ENCODE measurements around the gene SAG.

DNA sequence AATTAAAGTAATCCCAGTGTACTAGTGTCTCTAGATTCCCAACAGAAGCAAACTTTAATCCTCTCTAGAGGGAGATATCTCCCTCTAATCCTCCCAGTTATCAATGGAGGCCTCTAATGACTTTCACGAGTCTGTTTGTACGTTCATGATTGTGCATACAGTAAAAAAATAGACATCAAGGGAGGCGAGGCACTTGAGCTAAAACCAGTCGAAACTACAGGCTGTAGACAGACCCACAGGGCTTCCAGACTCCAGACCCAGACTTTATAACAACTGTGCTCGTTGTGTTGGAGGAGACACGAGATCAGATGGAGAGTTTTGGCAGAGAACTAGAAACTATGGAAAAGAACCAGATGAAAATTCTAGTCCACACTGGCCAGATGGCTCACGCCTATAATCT, 53.7 kb downstream of the SAG start:
- TF ChIP-seq, protein P1, sequence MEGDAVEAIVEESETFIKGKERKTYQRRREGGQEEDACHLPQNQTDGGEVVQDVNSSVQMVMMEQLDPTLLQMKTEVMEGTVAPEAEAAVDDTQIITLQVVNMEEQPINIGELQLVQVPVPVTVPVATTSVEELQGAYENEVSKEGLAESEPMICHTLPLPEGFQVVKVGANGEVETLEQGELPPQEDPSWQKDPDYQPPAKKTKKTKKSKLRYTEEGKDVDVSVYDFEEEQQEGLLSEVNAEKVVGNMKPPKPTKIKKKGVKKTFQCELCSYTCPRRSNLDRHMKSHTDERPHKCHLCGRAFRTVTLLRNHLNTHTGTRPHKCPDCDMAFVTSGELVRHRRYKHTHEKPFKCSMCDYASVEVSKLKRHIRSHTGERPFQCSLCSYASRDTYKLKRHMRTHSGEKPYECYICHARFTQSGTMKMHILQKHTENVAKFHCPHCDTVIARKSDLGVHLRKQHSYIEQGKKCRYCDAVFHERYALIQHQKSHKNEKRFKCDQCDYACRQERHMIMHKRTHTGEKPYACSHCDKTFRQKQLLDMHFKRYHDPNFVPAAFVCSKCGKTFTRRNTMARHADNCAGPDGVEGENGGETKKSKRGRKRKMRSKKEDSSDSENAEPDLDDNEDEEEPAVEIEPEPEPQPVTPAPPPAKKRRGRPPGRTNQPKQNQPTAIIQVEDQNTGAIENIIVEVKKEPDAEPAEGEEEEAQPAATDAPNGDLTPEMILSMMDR (IDR thresholded peaks at IDR 0.05) = no peak
- TF ChIP-seq POLR2A (IDR thresholded peaks at IDR 0.05) = no peak

All from adrenal gland (tissue), 5 donors.